Calu3 (cell line): ENCODE data around the gene PRELID3B. TPM values are rescaled to one million over a fixed set of nuclear protein-coding genes. Genes with fewer than 3 reads are reported as not detected.

ENCODE experiments used
- BruUV-seq: library from RNA; stranded (reverse); fragments of 400-500 nt; replicated peaks from 2 replicates; lab custom pipeline; 2021; lab: Mats Ljungman, UMichigan
- CTCF ChIA-PET: fragments of 300-600 bp; sonication (Branson Sonifier 250); formaldehyde crosslinking; loops from one replicate; lab custom pipeline; 2022; ENCODE audit warnings: antibody characterized with exemption; lab: Charles Lee
- DNase-seq: peaks from one replicate; pipeline ENCODE4 v3.0.0; 2022
- H3K27ac Mint-ChIP-seq: one replicate; pipeline ENCODE4 v1.8.0; 2022; ENCODE audit warnings: mixed read lengths; ENCODE audit not compliant: unreplicated experiment
- H3K27me3 Mint-ChIP-seq: one replicate; pipeline ENCODE4 v1.8.0; 2022; ENCODE audit warnings: mixed read lengths; ENCODE audit not compliant: unreplicated experiment
- H3K36me3 Mint-ChIP-seq: one replicate; pipeline ENCODE4 v1.8.0; 2022; ENCODE audit warnings: mild to moderate bottlenecking, moderate library complexity, mixed read lengths; ENCODE audit not compliant: insufficient read depth, unreplicated experiment
- H3K4me1 Mint-ChIP-seq: one replicate; pipeline ENCODE4 v1.8.0; 2022; ENCODE audit warnings: mild to moderate bottlenecking, low read depth, mixed read lengths; ENCODE audit not compliant: unreplicated experiment
- H3K4me3 Mint-ChIP-seq: one replicate; pipeline ENCODE4 v1.8.0; 2022; ENCODE audit warnings: mild to moderate bottlenecking, low read depth, moderate library complexity, mixed read lengths; ENCODE audit not compliant: unreplicated experiment
- H3K9me3 Mint-ChIP-seq: one replicate; pipeline ENCODE4 v1.8.0; 2022; ENCODE audit warnings: low read depth, mixed read lengths; ENCODE audit not compliant: unreplicated experiment
- intact Hi-C: fragments of 100-400 bp; cut with micrococcal nuclease; formaldehyde crosslinking; loops from one replicate; pipeline ENCODE4 v1.10.0; 2022; ENCODE audit not compliant: unreplicated experiment
- total RNA-seq: library from RNA; stranded (reverse); gene quantifications from 2 replicates; pipeline ENCODE4 v1.2.3, GENCODE V29; 2022
- TF ChIP-seq, protein P1 (sequence below): fragments of 200-600 bp; IDR thresholded peaks from one replicate; pipeline ENCODE4 v1.8.0; 2022; ENCODE audit warnings: antibody characterized with exemption; ENCODE audit not compliant: unreplicated experiment

PRELID3B gene
- total RNA-seq, 1 experiment from 2014 or later: 136 TPM

DNA sequence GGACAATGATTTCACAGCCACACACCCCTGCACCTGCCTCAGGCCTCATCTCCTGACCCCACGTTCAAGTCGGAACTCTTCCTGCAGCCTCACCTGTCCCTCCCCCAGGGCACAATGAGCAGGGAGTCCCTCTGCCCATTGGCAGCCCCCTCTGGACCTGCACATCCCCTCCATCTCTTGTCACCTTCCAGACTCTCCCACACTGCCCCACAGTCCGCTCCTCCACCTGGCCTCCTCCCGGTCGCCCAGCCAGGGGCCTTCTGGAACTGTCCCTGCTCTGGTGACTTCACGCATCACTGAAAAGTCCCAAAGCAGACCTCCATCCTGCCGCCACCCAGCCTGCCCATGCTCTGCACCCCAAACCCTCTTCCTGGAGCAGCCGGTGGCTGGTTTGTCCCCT is 40.2 kb downstream of the PRELID3B start:
- H3K4me3 Mint-ChIP-seq: no peak overlapping the region
- no peaks in the 10 kb centered on the region for H3K9me3 Mint-ChIP-seq
- intact Hi-C loops: no loop called here
- CTCF ChIA-PET: no interaction called here
- no TSS peak for BruUV-seq
- TF ChIP-seq, protein P1, sequence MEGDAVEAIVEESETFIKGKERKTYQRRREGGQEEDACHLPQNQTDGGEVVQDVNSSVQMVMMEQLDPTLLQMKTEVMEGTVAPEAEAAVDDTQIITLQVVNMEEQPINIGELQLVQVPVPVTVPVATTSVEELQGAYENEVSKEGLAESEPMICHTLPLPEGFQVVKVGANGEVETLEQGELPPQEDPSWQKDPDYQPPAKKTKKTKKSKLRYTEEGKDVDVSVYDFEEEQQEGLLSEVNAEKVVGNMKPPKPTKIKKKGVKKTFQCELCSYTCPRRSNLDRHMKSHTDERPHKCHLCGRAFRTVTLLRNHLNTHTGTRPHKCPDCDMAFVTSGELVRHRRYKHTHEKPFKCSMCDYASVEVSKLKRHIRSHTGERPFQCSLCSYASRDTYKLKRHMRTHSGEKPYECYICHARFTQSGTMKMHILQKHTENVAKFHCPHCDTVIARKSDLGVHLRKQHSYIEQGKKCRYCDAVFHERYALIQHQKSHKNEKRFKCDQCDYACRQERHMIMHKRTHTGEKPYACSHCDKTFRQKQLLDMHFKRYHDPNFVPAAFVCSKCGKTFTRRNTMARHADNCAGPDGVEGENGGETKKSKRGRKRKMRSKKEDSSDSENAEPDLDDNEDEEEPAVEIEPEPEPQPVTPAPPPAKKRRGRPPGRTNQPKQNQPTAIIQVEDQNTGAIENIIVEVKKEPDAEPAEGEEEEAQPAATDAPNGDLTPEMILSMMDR: no peak
- H3K36me3 Mint-ChIP-seq: peaks cover 64% of the 10 kb centered on the region
- DNase-seq: no peak
- H3K27me3 Mint-ChIP-seq: no peaks in the 10 kb centered on the region
- H3K4me1 Mint-ChIP-seq: peaks cover 25% of the 10 kb centered on the region
- H3K27ac Mint-ChIP-seq: no peak overlapping the region

GRCh38 chr20:59001449-59002171 is 41.0 kb downstream of the PRELID3B start:
- Mint-ChIP-seq H3K27me3 (no peaks in the 10 kb centered on the region), H3K9me3 (no peaks in the 10 kb centered on the region), H3K27ac (no peak overlapping the region), H3K4me1 (peaks cover 25% of the 10 kb centered on the region), H3K36me3 (peaks cover 66% of the 10 kb centered on the region), H3K4me3 (no peak overlapping the region)
- DNase-seq: no peak
- BruUV-seq: no TSS peak
- intact Hi-C loops: no loop called here
- TF ChIP-seq, protein P1: no peak
- CTCF ChIA-PET: no interaction called here

- no TSS peak for BruUV-seq
- Mint-ChIP-seq H3K27me3 (no peaks in the 10 kb centered on the region), H3K4me1 (peaks cover 30% of the 10 kb centered on the region), H3K4me3 (no peak overlapping the region), H3K36me3 (peaks cover 66% of the 10 kb centered on the region), H3K9me3 (no peaks in the 10 kb centered on the region), H3K27ac (no peak overlapping the region)
- TF ChIP-seq, protein P1: no peak
- no peak for DNase-seq
- CTCF ChIA-PET: no interaction called here
- intact Hi-C loops: no loop called here
Measured at GRCh38 chr20:59001068-59001448, 41.5 kb downstream of the PRELID3B start.

DNA sequence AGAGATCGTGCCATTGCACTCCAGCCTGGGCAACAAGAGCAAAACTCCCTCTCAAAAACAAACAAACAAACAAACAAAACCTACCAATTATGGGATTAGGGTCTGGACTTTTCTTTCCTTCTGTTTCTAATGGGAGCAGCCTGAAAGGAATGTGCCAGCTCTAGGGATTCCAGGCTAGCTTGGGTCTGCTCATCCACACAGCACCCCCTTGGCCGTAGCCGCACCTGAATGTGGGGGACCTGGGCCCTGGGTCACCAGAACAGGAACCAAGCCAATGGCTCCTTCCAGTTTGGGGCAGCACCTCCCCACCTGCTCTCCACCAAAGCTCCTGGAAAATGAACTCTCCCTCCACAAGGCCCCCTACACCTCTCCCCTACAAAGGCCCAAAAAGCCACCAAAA is 42.3 kb downstream of the PRELID3B start:
- no peak for DNase-seq
- intact Hi-C loops: no loop called here
- Mint-ChIP-seq H3K4me1 (peaks cover 30% of the 10 kb centered on the region), H3K27ac (no peak overlapping the region), H3K36me3 (peaks cover 69% of the 10 kb centered on the region), H3K4me3 (no peak overlapping the region), H3K9me3 (no peaks in the 10 kb centered on the region), H3K27me3 (no peaks in the 10 kb centered on the region)
- CTCF ChIA-PET: no interaction called here
- no TSS peak for BruUV-seq
- TF ChIP-seq, protein P1: no peak
